Measurements from ENCODE around the gene PTPN11. TPM values are rescaled to one million over a fixed set of nuclear protein-coding genes. Genes with fewer than 3 reads are reported as not detected.

The PTPN11 gene
- total and polyA plus RNA-seq, 2 donors (not counting 1 experiment from before 2014, with no cell fraction given) = 126 to 129 TPM

GRCh38 chr12:112551681-112552080, 132.9 kb downstream of the PTPN11 start:
- no peaks in the 10 kb centered on the region for H3K9me3 ChIP-seq (ENCODE audit: control insufficient read depth, insufficient read depth, low read depth, low read length)
- H3K4me1 ChIP-seq (ENCODE audit: control insufficient read depth, extremely low read depth, insufficient read depth, low read length) = no peaks in the 10 kb centered on the region
- DNase-seq (ENCODE audit: low read depth in 2 of 2) = no peak

GRCh38 chr12:112555621-112556233, 137.0 kb downstream of the PTPN11 start:
- Histone ChIP-seq H3K27ac (ENCODE audit: insufficient read depth, low read length) (no peak overlapping the region), H3K9ac (ENCODE audit: insufficient read depth, low read length) (no peak overlapping the region), H3K4me2 (ENCODE audit: extremely low read depth, insufficient read depth, low read length) (no peak overlapping the region), H2AFZ (ENCODE audit: low read length) (no peak overlapping the region), H3K9me3 (ENCODE audit: control insufficient read depth, insufficient read depth, low read depth, low read length) (no peaks in the 10 kb centered on the region), H3K27me3 (ENCODE audit: control insufficient read depth, insufficient read depth, low read length) (no peaks in the 10 kb centered on the region), H3K36me3 (ENCODE audit: control insufficient read depth, insufficient read depth, low read length) (no peaks in the 10 kb centered on the region), H4K20me1 (ENCODE audit: control insufficient read depth, extremely low read depth, insufficient read depth, low read length) (no peaks in the 10 kb centered on the region), H3K4me1 (ENCODE audit: control insufficient read depth, extremely low read depth, insufficient read depth, low read length) (no peaks in the 10 kb centered on the region), H3K79me2 (ENCODE audit: control insufficient read depth, insufficient read depth, low read length) (no peaks in the 10 kb centered on the region), H3K4me3 (replicated peaks in 1 of 4; ENCODE audit: control extremely low read depth in 1 of 4, insufficient read depth in 1 of 4, low read depth in 3 of 4, low read length in 4 of 4) (no peak overlapping the region)
- no peak for TF ChIP-seq EZH2 (IDR thresholded peaks at IDR 0.05; ENCODE audit: low read length, missing control alignments)
- TF ChIP-seq CTCF (conservative IDR thresholded peaks at IDR 0.05 in 1 of 2, IDR thresholded peaks at IDR 0.05 in 1 of 2; ENCODE audit: low read depth in 1 of 2, low read length in 2 of 2) = no peak
- DNase-seq (ENCODE audit: low read depth in 2 of 2) = no peak

More at GRCh38 chr12:112551681-112552080, 132.9 kb downstream of the PTPN11 start:
- H3K27me3 ChIP-seq (ENCODE audit: control insufficient read depth, insufficient read depth, low read length) = no peaks in the 10 kb centered on the region
- no peak overlapping the region for H3K4me3 ChIP-seq (replicated peaks in 1 of 4; ENCODE audit: control extremely low read depth in 1 of 4, insufficient read depth in 1 of 4, low read depth in 3 of 4, low read length in 4 of 4)
- H3K9ac ChIP-seq (ENCODE audit: insufficient read depth, low read length) = no peak overlapping the region
- no peak overlapping the region for H2AFZ ChIP-seq (ENCODE audit: low read length)
- no peaks in the 10 kb centered on the region for H3K36me3 ChIP-seq (ENCODE audit: control insufficient read depth, insufficient read depth, low read length)
- no peak overlapping the region for H3K4me2 ChIP-seq (ENCODE audit: extremely low read depth, insufficient read depth, low read length)
- H3K27ac ChIP-seq (ENCODE audit: insufficient read depth, low read length) = no peak overlapping the region
- no peak for TF ChIP-seq EZH2 (IDR thresholded peaks at IDR 0.05; ENCODE audit: low read length, missing control alignments)
- H4K20me1 ChIP-seq (ENCODE audit: control insufficient read depth, extremely low read depth, insufficient read depth, low read length) = no peaks in the 10 kb centered on the region
- H3K79me2 ChIP-seq (ENCODE audit: control insufficient read depth, insufficient read depth, low read length) = no peaks in the 10 kb centered on the region

- no peaks in the 10 kb centered on the region for H3K9me3 ChIP-seq (ENCODE audit: control insufficient read depth, insufficient read depth, low read depth, low read length)
- no peak overlapping the region for H3K27ac ChIP-seq (ENCODE audit: insufficient read depth, low read length)
- TF ChIP-seq CTCF (conservative IDR thresholded peaks at IDR 0.05 in 1 of 2, IDR thresholded peaks at IDR 0.05 in 1 of 2; ENCODE audit: low read depth in 1 of 2, low read length in 2 of 2) (no peak), EZH2 (IDR thresholded peaks at IDR 0.05; ENCODE audit: low read length, missing control alignments) (no peak)
- no peaks in the 10 kb centered on the region for H4K20me1 ChIP-seq (ENCODE audit: control insufficient read depth, extremely low read depth, insufficient read depth, low read length)
- H2AFZ ChIP-seq (ENCODE audit: low read length) = no peak overlapping the region
- H3K9ac ChIP-seq (ENCODE audit: insufficient read depth, low read length) = no peak overlapping the region
- no peaks in the 10 kb centered on the region for H3K4me1 ChIP-seq (ENCODE audit: control insufficient read depth, extremely low read depth, insufficient read depth, low read length)
- DNase-seq (ENCODE audit: low read depth in 2 of 2) = no peak
- no peaks in the 10 kb centered on the region for H3K36me3 ChIP-seq (ENCODE audit: control insufficient read depth, insufficient read depth, low read length)
- H3K79me2 ChIP-seq (ENCODE audit: control insufficient read depth, insufficient read depth, low read length) = no peaks in the 10 kb centered on the region
- no peak overlapping the region for H3K4me3 ChIP-seq (replicated peaks in 1 of 4; ENCODE audit: control extremely low read depth in 1 of 4, insufficient read depth in 1 of 4, low read depth in 3 of 4, low read length in 4 of 4)
- no peaks in the 10 kb centered on the region for H3K27me3 ChIP-seq (ENCODE audit: control insufficient read depth, insufficient read depth, low read length)
- H3K4me2 ChIP-seq (ENCODE audit: extremely low read depth, insufficient read depth, low read length) = no peak overlapping the region
These were observed 139.3 kb downstream of the PTPN11 start for GRCh38 chr12:112557951-112558630.

Other genes starting within 250 kb of the PTPN11 start
- gene HECTD4, start 36.5 kb upstream of the PTPN11 start, total RNA-seq = 16.9 and 31.7 TPM in 2 replicates
- 5.1 and 5.5 TPM in 2 replicates for gene HECTD4, start 36.5 kb upstream of the PTPN11 start, polyA plus RNA-seq
- 679 and 950 TPM in 2 replicates for gene RPL6, start 9.3 kb upstream of the PTPN11 start, total RNA-seq
- gene RPL6, start 9.3 kb upstream of the PTPN11 start, polyA plus RNA-seq = 1,820 and 2,040 TPM in 2 replicates

Measured in fibroblast of lung (primary cell).